GOT3 (cell line): ENCODE data around the gene RPP30.

Experiments
- DNase-seq: peaks from one replicate; lab custom pipeline; 2025; ENCODE audit warnings: mixed read lengths; lab: John Stamatoyannopoulos, UW

The RPP30 gene

GRCh38 chr10:90871766-90872647 lies at the start of gene RPP30:
Gene RPP30 (plus strand): TSS chr10:90871974. CDS start chr10:90871987, 13 bp downstream.
- DNase-seq, result peak; percentile 21

GRCh38 chr10:90822508-90822907 lies 49.3 kb upstream of the RPP30 start:
- no peak for DNase-seq

GRCh38 chr10:90832111-90832510 lies 39.7 kb upstream of the RPP30 start:
- DNase-seq, result no peak

GRCh38 chr10:90834326-90834725 lies 37.4 kb upstream of the RPP30 start:
- no peak for DNase-seq

- DNase-seq, result no peak
Measured at GRCh38 chr10:90837486-90837885, 34.3 kb upstream of the RPP30 start.

- DNase-seq, result no peak
Measured at GRCh38 chr10:90842725-90843124, 29.0 kb upstream of the RPP30 start.

GRCh38 chr10:90845726-90846125 lies 26.0 kb upstream of the RPP30 start:
- no peak for DNase-seq

GRCh38 chr10:90846746-90847145 lies 25.0 kb upstream of the RPP30 start:
- DNase-seq, result no peak

GRCh38 chr10:90847436-90847835 lies 24.3 kb upstream of the RPP30 start:
- DNase-seq, result no peak

- DNase-seq, result no peak
Measured at GRCh38 chr10:90849956-90850749, 21.6 kb upstream of the RPP30 start.

GRCh38 chr10:90855126-90855525 lies 16.6 kb upstream of the RPP30 start:
- DNase-seq, result no peak

GRCh38 chr10:90856261-90856660 lies 15.5 kb upstream of the RPP30 start:
- DNase-seq, result no peak

GRCh38 chr10:90856964-90857634 lies 14.7 kb upstream of the RPP30 start:
- no peak for DNase-seq

- DNase-seq, result peak; percentile 17
Measured at GRCh38 chr10:90857635-90858460, 13.9 kb upstream of the RPP30 start, which contains the start of gene HTR7. Gene HTR7 (minus strand): TSS chr10:90858039. CDS start chr10:90857671, 368 bp downstream.

GRCh38 chr10:90858461-90858968 lies 13.3 kb upstream of the RPP30 start:
- no peak for DNase-seq

GRCh38 chr10:90859321-90859751 lies 12.4 kb upstream of the RPP30 start:
- DNase-seq, result no peak

- DNase-seq, result no peak
Measured at GRCh38 chr10:90860790-90861189, 11.0 kb upstream of the RPP30 start.

GRCh38 chr10:90862908-90863514 lies 8.8 kb upstream of the RPP30 start:
- DNase-seq, result no peak

GRCh38 chr10:90865401-90865800 lies 6.4 kb upstream of the RPP30 start:
- DNase-seq, result no peak

GRCh38 chr10:90866050-90866598 lies 5.7 kb upstream of the RPP30 start:
- no peak for DNase-seq
